CD4-positive, alpha-beta T cell treated with Interleukin-4 for 1 hour (primary cell): ENCODE data around the gene HNRNPM.
A peak's percentile ranks its signal among the peaks of the same experiment; 100 is the strongest.
"Not testable (repeated sequence)": the region's sequence is repeated elsewhere in the genome, so short reads cannot be mapped to it uniquely, and the experiment has no call there.

Source experiments
- DNase-seq, 2 donors: peaks; one replicate each; pipeline ENCODE4 v3.0.0-alpha.2; 2020 to 2022

The HNRNPM gene

GRCh38 chr19:8444677-8445487 is at the start of gene HNRNPM:
Gene HNRNPM (plus strand): TSS chr19:8444975. CDS start chr19:8444999, 24 bp downstream.
- DNase-seq, result peak; percentile 99 to 100

GRCh38 chr19:8395621-8396082 is 49.1 kb upstream of the HNRNPM start:
- DNase-seq, result no peak

- DNase-seq, result no peak
Measured at GRCh38 chr19:8396185-8396562, 48.6 kb upstream of the HNRNPM start.

GRCh38 chr19:8396563-8397203 is 48.1 kb upstream of the HNRNPM start:
- DNase-seq, result peak; percentile 83 to 85

- no peak for DNase-seq
Measured at GRCh38 chr19:8397271-8397670, 47.5 kb upstream of the HNRNPM start.

- DNase-seq, result no peak
Measured at GRCh38 chr19:8397746-8398310, 46.9 kb upstream of the HNRNPM start.

- DNase-seq, result no peak
Measured at GRCh38 chr19:8398311-8398771, 46.4 kb upstream of the HNRNPM start.

GRCh38 chr19:8399681-8400188 is 45.0 kb upstream of the HNRNPM start:
- DNase-seq, result no peak

- no peak for DNase-seq
Measured at GRCh38 chr19:8401981-8402411, 42.8 kb upstream of the HNRNPM start.

GRCh38 chr19:8403098-8403819 is 41.5 kb upstream of the HNRNPM start:
- no peak for DNase-seq

GRCh38 chr19:8403820-8404109 is 41.0 kb upstream of the HNRNPM start:
- no peak for DNase-seq

GRCh38 chr19:8404391-8405151 is 40.2 kb upstream of the HNRNPM start:
- no peak for DNase-seq

GRCh38 chr19:8410718-8411117 is 34.1 kb upstream of the HNRNPM start:
- not testable (repeated sequence) for DNase-seq

- peak; percentile 97 to 98 for DNase-seq
Measured at GRCh38 chr19:8412783-8413628, 31.8 kb upstream of the HNRNPM start, which contains the start of gene MARCHF2. Gene MARCHF2 (plus strand): TSS chr19:8413305. CDS start chr19:8421841, 8,536 bp downstream.

- DNase-seq, result no peak
Measured at GRCh38 chr19:8413629-8413995, 31.2 kb upstream of the HNRNPM start.

- DNase-seq, result no peak
Measured at GRCh38 chr19:8416796-8417195, 28.0 kb upstream of the HNRNPM start.

- no peak for DNase-seq
Measured at GRCh38 chr19:8421484-8422461, 23.0 kb upstream of the HNRNPM start.

GRCh38 chr19:8423817-8424223 is 21.0 kb upstream of the HNRNPM start:
- peak in 1 of 2 donors; percentile 71 for DNase-seq

- not testable (repeated sequence) for DNase-seq
Measured at GRCh38 chr19:8425331-8425730, 19.4 kb upstream of the HNRNPM start.

GRCh38 chr19:8426283-8426682 is 18.5 kb upstream of the HNRNPM start:
- DNase-seq, result no peak
